ENCODE data around the gene AFF3.

GRCh38 chr2:99926986-99927385 lies 215.4 kb downstream of the AFF3 start:
- no peak for TF ChIP-seq CTCF (IDR thresholded peaks at IDR 0.05; ENCODE audit: low read depth, low read length, poor library complexity, severe bottlenecking)
- no peak for TF ChIP-seq EZH2phosphoT487 (IDR thresholded peaks at IDR 0.05; ENCODE audit: borderline replicate concordance, low read length)
